HL-60 (cell line): ENCODE measurements around the gene SLC12A7.

Experiments
- GABPA ChIP-seq: IDR thresholded peaks from 2 replicates; pipeline ENCODE4 v1.6.1; 2012; ENCODE audit warnings: low read depth
- POLR2AphosphoS5 ChIP-seq: IDR thresholded peaks from 2 replicates; pipeline ENCODE4 v1.6.1; 2012; ENCODE audit warnings: low read depth
- SPI1 ChIP-seq: IDR thresholded peaks from 2 replicates; pipeline ENCODE4 v1.6.1; 2012; ENCODE audit warnings: low read depth, mild to moderate bottlenecking, borderline replicate concordance
- TF ChIP-seq, protein P1 (sequence below): IDR thresholded peaks from one replicate; pipeline ENCODE4 v1.5.1; 2011; ENCODE audit warnings: low read length, control low read depth, inconsistent platforms; ENCODE audit not compliant: insufficient read depth
- TF ChIP-seq, protein P2 (sequence below): IDR thresholded peaks from 2 replicates; pipeline ENCODE4 v1.6.1; 2012; ENCODE audit warnings: low read depth; ENCODE audit not compliant: insufficient replicate concordance

DNA sequence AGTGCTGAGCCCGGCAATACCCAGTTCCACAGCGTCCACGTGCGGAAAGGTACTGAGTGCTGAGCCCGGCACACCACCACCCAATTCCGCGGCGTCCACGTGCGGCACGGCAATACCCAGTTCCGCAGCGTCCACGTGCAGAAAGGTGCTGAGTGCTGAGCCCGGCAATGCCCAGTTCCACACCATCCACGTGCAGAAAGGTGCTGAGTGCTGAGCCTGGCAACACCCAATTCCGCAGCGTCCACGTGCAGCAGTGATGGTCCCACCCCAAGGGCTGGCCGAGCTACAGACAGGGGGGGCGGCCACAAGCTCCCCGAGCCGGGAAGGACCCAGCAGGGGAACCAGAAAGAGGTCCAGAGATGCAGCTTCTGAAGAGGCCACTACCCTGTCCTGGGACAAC, 20.2 kb downstream of the SLC12A7 start:
- TF ChIP-seq, protein P1, sequence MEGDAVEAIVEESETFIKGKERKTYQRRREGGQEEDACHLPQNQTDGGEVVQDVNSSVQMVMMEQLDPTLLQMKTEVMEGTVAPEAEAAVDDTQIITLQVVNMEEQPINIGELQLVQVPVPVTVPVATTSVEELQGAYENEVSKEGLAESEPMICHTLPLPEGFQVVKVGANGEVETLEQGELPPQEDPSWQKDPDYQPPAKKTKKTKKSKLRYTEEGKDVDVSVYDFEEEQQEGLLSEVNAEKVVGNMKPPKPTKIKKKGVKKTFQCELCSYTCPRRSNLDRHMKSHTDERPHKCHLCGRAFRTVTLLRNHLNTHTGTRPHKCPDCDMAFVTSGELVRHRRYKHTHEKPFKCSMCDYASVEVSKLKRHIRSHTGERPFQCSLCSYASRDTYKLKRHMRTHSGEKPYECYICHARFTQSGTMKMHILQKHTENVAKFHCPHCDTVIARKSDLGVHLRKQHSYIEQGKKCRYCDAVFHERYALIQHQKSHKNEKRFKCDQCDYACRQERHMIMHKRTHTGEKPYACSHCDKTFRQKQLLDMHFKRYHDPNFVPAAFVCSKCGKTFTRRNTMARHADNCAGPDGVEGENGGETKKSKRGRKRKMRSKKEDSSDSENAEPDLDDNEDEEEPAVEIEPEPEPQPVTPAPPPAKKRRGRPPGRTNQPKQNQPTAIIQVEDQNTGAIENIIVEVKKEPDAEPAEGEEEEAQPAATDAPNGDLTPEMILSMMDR, result no peak
- TF ChIP-seq, protein P2, sequence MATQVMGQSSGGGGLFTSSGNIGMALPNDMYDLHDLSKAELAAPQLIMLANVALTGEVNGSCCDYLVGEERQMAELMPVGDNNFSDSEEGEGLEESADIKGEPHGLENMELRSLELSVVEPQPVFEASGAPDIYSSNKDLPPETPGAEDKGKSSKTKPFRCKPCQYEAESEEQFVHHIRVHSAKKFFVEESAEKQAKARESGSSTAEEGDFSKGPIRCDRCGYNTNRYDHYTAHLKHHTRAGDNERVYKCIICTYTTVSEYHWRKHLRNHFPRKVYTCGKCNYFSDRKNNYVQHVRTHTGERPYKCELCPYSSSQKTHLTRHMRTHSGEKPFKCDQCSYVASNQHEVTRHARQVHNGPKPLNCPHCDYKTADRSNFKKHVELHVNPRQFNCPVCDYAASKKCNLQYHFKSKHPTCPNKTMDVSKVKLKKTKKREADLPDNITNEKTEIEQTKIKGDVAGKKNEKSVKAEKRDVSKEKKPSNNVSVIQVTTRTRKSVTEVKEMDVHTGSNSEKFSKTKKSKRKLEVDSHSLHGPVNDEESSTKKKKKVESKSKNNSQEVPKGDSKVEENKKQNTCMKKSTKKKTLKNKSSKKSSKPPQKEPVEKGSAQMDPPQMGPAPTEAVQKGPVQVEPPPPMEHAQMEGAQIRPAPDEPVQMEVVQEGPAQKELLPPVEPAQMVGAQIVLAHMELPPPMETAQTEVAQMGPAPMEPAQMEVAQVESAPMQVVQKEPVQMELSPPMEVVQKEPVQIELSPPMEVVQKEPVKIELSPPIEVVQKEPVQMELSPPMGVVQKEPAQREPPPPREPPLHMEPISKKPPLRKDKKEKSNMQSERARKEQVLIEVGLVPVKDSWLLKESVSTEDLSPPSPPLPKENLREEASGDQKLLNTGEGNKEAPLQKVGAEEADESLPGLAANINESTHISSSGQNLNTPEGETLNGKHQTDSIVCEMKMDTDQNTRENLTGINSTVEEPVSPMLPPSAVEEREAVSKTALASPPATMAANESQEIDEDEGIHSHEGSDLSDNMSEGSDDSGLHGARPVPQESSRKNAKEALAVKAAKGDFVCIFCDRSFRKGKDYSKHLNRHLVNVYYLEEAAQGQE, result no peak
- TF ChIP-seq GABPA (no peak), POLR2AphosphoS5 (no peak), SPI1 (no peak)
